Measurements from ENCODE around the gene UBE3B. TPM values are rescaled to one million over a fixed set of nuclear protein-coding genes. Genes with fewer than 3 reads are reported as not detected.

Gene UBE3B
- total RNA-seq, 1 donor from 2014 or later, result 54.1 TPM

DNA sequence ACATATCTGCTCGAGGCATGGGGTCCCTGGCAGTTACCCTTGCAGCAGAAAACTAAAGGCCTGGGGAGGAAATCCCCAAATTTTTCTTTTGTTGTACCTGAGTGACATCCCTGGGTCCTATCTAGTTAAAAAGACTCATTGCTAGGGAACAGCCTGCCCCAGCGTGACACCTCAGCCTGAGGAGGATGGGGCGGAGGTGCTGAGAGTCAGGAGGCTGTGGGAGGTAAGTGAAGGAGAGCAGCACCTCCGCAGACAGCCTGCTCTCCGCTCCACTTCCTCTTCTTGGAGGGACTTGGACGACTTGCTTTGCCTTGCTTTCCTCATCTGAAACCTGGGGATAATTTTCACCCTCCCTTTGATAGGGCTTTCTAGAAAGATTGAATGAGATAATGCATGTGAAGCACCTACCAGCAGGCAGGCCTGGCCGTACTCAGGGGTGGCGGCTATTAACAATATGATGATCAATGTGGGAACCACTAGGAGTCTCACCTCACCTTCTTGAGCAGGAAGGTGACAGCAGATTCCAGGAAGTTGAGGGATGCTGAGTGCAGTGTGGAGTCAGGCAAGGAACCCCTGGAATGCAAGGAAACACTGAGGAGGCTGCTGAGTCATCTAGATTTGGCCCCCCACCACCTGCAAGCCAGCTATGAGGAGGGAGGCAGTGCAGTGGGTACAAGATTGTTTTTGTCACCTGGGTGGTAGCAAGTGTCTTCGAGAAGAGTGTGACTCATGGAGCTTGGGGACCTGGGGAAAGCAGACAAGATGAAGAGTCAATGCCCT, 23.2 kb downstream of the UBE3B start:
- DNase-seq, result no peak

DNA sequence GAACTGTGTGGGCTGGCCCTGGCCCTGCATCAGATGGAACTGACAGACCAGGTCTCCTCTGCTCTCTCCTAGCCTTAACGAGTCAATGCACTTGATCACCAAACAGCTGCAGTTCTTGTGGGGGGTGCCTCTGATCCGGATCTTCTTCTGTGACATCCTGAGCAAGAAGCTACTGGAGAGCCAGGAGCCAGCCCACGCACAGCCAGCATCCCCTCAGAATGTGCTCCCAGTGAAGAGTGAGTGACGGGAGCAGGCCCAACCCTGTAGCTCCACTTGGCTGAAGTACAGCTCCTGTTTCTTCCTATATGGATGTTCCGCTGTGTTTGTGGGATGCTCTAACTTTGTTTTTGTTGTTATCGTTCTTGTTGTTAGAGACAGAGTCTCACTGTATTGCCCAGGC, 23.9 kb downstream of the UBE3B start:
- no peak for DNase-seq

- DNase-seq, result no peak
These were observed 24.9 kb downstream of the UBE3B start for GRCh38 chr12:109502332-109502731.

- DNase-seq, result no peak
These were observed 26.2 kb downstream of the UBE3B start for GRCh38 chr12:109503611-109504010.

GRCh38 chr12:109504068-109504467, 26.6 kb downstream of the UBE3B start:
- no peak for DNase-seq

DNA sequence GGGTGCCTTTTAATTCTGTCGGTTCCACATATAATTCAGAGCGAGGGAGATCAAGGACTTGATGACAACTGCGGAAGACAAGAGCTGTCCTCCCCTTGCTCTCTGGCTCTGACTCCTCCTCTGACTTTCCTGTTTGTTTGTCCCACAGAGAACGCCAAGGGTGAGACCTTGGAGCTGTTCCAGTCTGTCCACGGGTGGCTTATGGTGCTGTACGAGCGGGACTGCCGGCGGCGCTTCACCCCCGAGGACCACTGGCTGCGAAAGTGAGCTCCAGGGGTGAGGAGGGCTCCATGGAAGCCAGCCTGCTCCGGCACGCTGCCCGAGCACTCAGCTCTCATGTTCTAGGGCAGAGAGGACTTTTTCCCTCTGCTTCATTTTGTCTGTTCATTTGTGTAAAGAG, 32.8 kb downstream of the UBE3B start:
- DNase-seq, result no peak

- DNase-seq, result no peak
These were observed 35.2 kb downstream of the UBE3B start for GRCh38 chr12:109512608-109513007.

- no peak for DNase-seq
These were observed 35.6 kb downstream of the UBE3B start for GRCh38 chr12:109513051-109513450.

GRCh38 chr12:109513977-109514376, 36.5 kb downstream of the UBE3B start:
- DNase-seq, result no peak

- DNase-seq, result no peak
These were observed 40.2 kb downstream of the UBE3B start for GRCh38 chr12:109517619-109518018.

GRCh38 chr12:109518820-109519665, 41.6 kb downstream of the UBE3B start:
- DNase-seq, result peak; percentile 87

DNA sequence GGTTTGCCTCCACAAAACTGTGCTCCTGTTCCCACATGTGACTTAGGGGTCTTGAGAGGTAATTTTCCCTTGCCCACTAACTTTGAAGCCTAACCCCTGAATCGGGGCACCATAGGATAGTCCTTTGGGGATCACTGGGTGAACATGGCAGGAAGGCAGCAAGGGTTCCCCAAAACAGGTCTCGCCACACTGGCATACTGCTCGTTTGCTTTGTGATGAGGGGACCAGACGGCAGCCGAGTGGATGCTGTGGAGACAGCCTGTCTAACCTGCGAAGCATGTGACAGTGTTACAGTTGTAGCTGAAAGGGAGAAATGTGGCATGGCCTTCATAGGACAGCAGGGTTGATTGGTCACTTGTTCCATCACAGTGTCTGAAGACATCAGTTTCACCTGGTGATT, 42.4 kb downstream of the UBE3B start:
- peak; percentile 7 for DNase-seq

DNA sequence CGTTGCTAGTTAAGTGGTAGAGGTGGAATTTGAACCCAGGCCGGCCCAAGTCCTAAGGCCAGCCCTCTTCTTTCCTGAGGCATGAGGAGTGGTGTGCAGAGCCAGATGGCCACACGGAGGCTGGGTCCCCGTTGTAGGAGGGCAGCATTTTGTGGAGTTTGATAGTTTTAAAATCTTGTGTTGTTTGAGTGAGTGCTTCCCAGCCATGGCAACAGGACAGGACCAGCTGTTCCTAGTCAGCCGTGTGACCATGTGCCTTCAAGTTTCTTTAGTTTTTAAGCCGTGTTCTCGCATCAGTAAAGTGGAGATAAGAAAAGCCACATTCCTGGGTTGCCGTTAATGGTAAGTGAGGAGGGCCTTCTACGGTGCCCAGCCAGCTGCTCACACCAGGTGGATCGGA, 44.4 kb downstream of the UBE3B start:
- no peak for DNase-seq

GRCh38 chr12:109523071-109523470, 45.6 kb downstream of the UBE3B start:
- no peak for DNase-seq

- no peak for DNase-seq
These were observed 46.1 kb downstream of the UBE3B start for GRCh38 chr12:109523504-109523903.

DNA sequence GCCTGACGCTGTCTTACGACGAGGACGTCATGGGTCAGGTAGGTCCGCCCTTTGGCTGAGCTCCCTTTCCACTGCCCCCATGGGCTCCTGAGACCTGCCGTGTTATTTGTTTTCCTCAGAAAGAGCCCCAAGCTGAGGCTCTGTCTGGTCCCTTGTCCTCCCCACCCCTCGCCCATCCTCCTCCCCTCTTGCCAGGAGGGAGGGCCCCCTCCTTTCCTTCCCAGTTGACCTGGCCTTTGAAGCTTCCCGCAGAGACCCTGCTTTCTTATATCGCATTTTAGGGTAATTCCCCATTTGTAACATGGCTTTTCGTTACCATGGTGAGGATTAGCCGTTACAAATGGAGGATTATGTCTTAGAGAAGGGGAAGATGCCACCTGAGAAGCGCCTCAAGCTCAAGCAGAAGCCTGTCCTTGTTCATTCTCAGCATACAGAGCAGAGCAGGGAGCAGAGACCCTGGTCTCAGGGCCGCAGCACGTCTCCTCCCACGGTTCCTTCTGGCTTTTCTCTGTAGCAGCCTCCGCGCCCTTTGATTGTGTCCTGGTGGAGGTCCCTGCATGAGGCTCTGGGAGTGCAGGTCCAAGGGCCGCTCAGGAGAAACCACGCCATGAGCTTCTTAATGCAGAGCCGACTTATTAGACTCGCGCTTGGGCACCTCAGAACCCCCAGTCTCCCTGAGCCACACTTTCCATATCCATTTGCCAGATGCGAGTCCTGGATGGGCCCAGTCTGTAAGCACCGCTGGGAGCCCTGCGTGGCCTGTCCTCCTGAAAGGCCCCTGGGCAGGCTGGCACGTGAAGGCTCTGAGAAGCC, 47.2 kb downstream of the UBE3B start:
- no peak for DNase-seq

- no peak for DNase-seq
These were observed 47.8 kb downstream of the UBE3B start for GRCh38 chr12:109525279-109525585.

DNA sequence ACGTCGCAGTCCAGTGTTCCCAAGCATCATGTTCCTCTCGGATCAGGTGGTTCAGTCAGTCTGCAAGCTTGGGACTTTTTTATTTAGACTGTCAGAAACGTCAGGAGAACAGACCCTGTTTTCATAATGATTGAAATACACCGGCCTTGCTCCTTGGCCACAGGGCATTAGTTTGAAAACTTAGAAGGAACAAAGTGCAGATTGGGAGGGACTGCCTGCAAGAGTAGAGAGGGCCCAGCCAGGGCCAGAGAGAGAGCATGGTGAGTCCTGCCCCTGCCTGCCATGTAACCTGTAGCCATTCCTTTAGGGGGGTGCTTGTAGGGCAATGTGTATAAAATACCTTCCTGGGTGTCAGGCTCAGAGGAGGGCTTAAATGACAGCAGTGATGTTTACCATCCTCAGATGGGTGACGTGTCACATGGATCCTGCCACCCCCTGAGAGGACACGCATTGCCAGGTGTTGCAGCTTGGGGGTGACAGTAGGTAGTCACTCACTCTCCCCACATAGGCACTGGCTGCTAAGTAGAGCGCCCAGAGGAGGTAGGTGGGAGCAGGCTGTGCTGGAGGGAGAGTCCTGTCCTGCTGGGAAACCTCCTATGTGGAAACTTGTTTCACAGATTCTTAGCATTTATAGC, 50.2 kb downstream of the UBE3B start:
- no peak for DNase-seq

- DNase-seq, result no peak
These were observed 52.5 kb downstream of the UBE3B start for GRCh38 chr12:109529691-109530640.

GRCh38 chr12:109531411-109531810, 54.0 kb downstream of the UBE3B start:
- no peak for DNase-seq

DNA sequence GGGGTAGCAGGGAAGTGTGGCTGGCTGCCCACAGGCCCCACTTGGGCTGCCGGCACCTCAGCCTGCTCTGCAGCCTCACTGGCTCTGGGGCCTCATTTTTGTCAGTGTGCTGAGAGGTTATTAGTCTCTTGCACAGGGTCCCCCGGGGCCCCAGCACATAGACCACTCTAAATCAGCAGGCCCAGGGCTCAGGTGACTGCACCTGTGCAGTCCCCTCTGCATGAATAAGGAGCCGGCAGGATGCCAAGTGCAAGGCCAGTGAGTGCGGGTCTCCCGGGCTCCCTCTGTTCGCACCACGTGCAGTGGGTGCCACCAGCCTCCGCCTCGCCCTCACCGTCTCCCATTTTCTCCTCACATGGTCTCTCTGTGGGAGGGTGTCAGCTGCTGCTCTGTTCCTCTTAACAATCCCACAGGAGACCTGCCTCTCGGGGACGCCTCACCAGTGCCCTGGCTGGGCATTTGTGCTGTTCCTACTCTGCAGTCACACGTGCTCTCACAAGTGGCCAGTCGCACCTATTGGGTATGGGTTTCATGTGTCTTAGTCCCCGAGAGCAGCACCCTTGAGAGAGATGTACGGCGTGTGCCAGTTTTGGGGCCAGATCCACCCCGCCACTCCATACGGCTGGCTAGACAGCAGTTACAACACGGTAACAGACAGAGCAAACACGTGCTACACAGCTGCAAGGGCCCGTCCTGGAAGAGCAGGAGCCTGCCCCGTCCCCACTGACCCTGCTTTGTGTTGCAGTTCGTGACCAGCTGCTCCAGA, 55.5 kb downstream of the UBE3B start:
- no peak for DNase-seq

Measured in dermis blood vessel endothelial cell (primary cell).